ENCODE results near the gene DMRTA2. TPM values are rescaled to one million over a fixed set of nuclear protein-coding genes. Genes with fewer than 3 reads are reported as not detected.

The DMRTA2 gene
- total and polyA plus RNA-seq, 2 of the 8 experiments (the other 6 are each of a cell fraction or from before 2014, with no cell fraction given), result not detected

GRCh38 chr1:50420689-50421365, 2.4 kb downstream of the DMRTA2 start (continued):
- no peak for TF ChIP-seq USF2 (IDR thresholded peaks at IDR 0.05; ENCODE audit: low read length)
- no peak for TF ChIP-seq SIRT6 (IDR thresholded peaks at IDR 0.05; ENCODE audit: low read length)
- TF ChIP-seq JUND (IDR thresholded peaks at IDR 0.05; ENCODE audit: low read length), result no peak
- no peak for TF ChIP-seq TCF12 (IDR thresholded peaks at IDR 0.05; ENCODE audit: low read depth, low read length)
- no peak for TF ChIP-seq TBP (IDR thresholded peaks at IDR 0.05; ENCODE audit: low read depth, low read length)
- peak; percentile 87 for TF ChIP-seq YY1 (IDR thresholded peaks at IDR 0.05; ENCODE audit: low read depth, low read length)
- no peak for TF ChIP-seq PHF8 (conservative IDR thresholded peaks at IDR 0.05; ENCODE audit: low read depth, low read length)
- TF ChIP-seq CEBPB (IDR thresholded peaks at IDR 0.05; ENCODE audit: low read depth, low read length), result no peak
- TF ChIP-seq CBX8 (IDR thresholded peaks at IDR 0.05; ENCODE audit: borderline replicate concordance, low read depth, low read length), result peak; percentile 47; the same call in 1 of the 2 replicates
- no peak for TF ChIP-seq SP2 (IDR thresholded peaks at IDR 0.05; ENCODE audit: low read length)
- TF ChIP-seq SP4 (IDR thresholded peaks at IDR 0.05; ENCODE audit: low read length), result no peak
- TF ChIP-seq EP300 (IDR thresholded peaks at IDR 0.05; ENCODE audit: borderline replicate concordance in 1 of 2, low read depth in 2 of 2, low read length in 2 of 2), result no peak
- peak; percentile 61; the same call in 1 of the 2 replicates for TF ChIP-seq RBBP5 (IDR thresholded peaks at IDR 0.05; ENCODE audit: borderline replicate concordance, low read depth, low read length)
- TF ChIP-seq RAD21 (IDR thresholded peaks at IDR 0.05 in 1 of 2, conservative IDR thresholded peaks at IDR 0.05 in 1 of 2; ENCODE audit: low read depth in 2 of 2, low read length in 2 of 2), result no peak; a peak in 1 of 4 replicates
- no peak for TF ChIP-seq ATF2 (IDR thresholded peaks at IDR 0.05; ENCODE audit: low read length)
- peak; percentile 88 for TF ChIP-seq MAX (IDR thresholded peaks at IDR 0.05)
- no peak for TF ChIP-seq SIN3A (conservative IDR thresholded peaks at IDR 0.05 in 1 of 2, IDR thresholded peaks at IDR 0.05 in 1 of 2; ENCODE audit: low read depth in 1 of 2, low read length in 2 of 2)
- TF ChIP-seq SUZ12 (IDR thresholded peaks at IDR 0.05; ENCODE audit: low read length), result peak; percentile 89
- TF ChIP-seq RNF2 (IDR thresholded peaks at IDR 0.05; ENCODE audit: borderline replicate concordance, low read depth, low read length, missing control alignments, poor library complexity, severe bottlenecking), result peak; percentile 24
- TF ChIP-seq HDAC2 (IDR thresholded peaks at IDR 0.05; ENCODE audit: borderline replicate concordance in 1 of 2, low read depth in 2 of 2, low read length in 2 of 2), result no peak

Data from H1 (cell line).